ENCODE measurements around the gene SORBS2. TPM values are rescaled to one million over a fixed set of nuclear protein-coding genes. Genes with fewer than 3 reads are reported as not detected.

Gene SORBS2
- total and polyA plus RNA-seq, 7 donors: 7.9 to 1,032 (median 849) TPM

GRCh38 chr4:185792384-185793115, 19.4 kb downstream of the SORBS2 start:
- H3K27me3 ChIP-seq: no peaks in the 10 kb centered on the region
- H3K4me1 ChIP-seq: peaks cover 0 to 52% (median 47%) of the 10 kb centered on the region in 4 donors
- H3K27ac ChIP-seq: peak overlapping the region; percentile 47 to 82 (median 72)
- TF ChIP-seq POLR2AphosphoS5 (IDR thresholded peaks at IDR 0.05) (peak in 2 of 4 donors; percentile 3 to 19), EP300 (IDR thresholded peaks at IDR 0.05) (no peak)
- H3K9me3 ChIP-seq: no peaks in the 10 kb centered on the region
- no peak overlapping the region for H3K4me3 ChIP-seq
- no peak for DNase-seq
- WGBS, 2 donors: 82 to 84% methylated on average over 11 of the region's 11 CpGs
- H3K36me3 ChIP-seq: no peaks in the 10 kb centered on the region
- intact Hi-C loops (cut with DNase I): no loop called here

GRCh38 chr4:185787926-185788679, 23.9 kb downstream of the SORBS2 start:
- Histone ChIP-seq H3K4me1 (peaks cover 0 to 32% (median 28%) of the 10 kb centered on the region in 4 donors), H3K27me3 (no peaks in the 10 kb centered on the region), H3K36me3 (no peaks in the 10 kb centered on the region), H3K27ac (peak overlapping the region in 3 of 4 donors; percentile 6 to 49 (median 17)), H3K4me3 (no peak overlapping the region), H3K9me3 (no peaks in the 10 kb centered on the region)
- TF ChIP-seq CTCF (IDR thresholded peaks at IDR 0.05) (no peak), POLR2AphosphoS5 (IDR thresholded peaks at IDR 0.05) (no peak), EP300 (IDR thresholded peaks at IDR 0.05) (no peak)
- intact Hi-C loops (cut with DNase I): no loop called here
- DNase-seq: no peak
- WGBS, 2 donors: 92 to 94% methylated on average over 16 of the region's 16 CpGs

- H3K4me3 ChIP-seq: no peak overlapping the region
- H3K27ac ChIP-seq: peak overlapping the region in 2 of 4 donors; percentile 49 to 56
- H3K36me3 ChIP-seq: no peaks in the 10 kb centered on the region
- intact Hi-C loops (cut with DNase I): no loop called here
- H3K27me3 ChIP-seq: no peaks in the 10 kb centered on the region
- no peaks in the 10 kb centered on the region for H3K9me3 ChIP-seq
- no peak for DNase-seq
- WGBS, 2 donors: 68 to 79% methylated on average over 6 of the region's 6 CpGs
- peaks cover 0 to 29% (median 17%) of the 10 kb centered on the region in 4 donors for H3K4me1 ChIP-seq
- TF ChIP-seq CTCF (IDR thresholded peaks at IDR 0.05) (no peak), POLR2AphosphoS5 (IDR thresholded peaks at IDR 0.05) (no peak), EP300 (IDR thresholded peaks at IDR 0.05) (no peak), POLR2A (IDR thresholded peaks at IDR 0.05) (no peak)
These were observed 25.6 kb downstream of the SORBS2 start for GRCh38 chr4:185786422-185786821.

GRCh38 chr4:185783574-185783973, 28.4 kb downstream of the SORBS2 start:
- no peaks in the 10 kb centered on the region for H3K27me3 ChIP-seq
- H3K9me3 ChIP-seq: no peaks in the 10 kb centered on the region
- DNase-seq: no peak
- peak overlapping the region in 3 of 4 donors; percentile 24 to 51 (median 49) for H3K27ac ChIP-seq
- 67 to 74% methylated on average over 5 of the region's 5 CpGs for WGBS, 2 donors
- H3K4me1 ChIP-seq: peaks cover 0 to 35% (median 18%) of the 10 kb centered on the region in 4 donors
- intact Hi-C loops (cut with DNase I): no loop called here
- H3K36me3 ChIP-seq: no peaks in the 10 kb centered on the region
- TF ChIP-seq EP300 (IDR thresholded peaks at IDR 0.05): no peak
- no peak for TF ChIP-seq POLR2A (IDR thresholded peaks at IDR 0.05)
- no peak for TF ChIP-seq POLR2AphosphoS5 (IDR thresholded peaks at IDR 0.05)
- TF ChIP-seq CTCF (IDR thresholded peaks at IDR 0.05): no peak
- H3K4me3 ChIP-seq: no peak overlapping the region

- Histone ChIP-seq H3K36me3 (no peaks in the 10 kb centered on the region), H3K4me1 (peaks cover 0 to 35% (median 17%) of the 10 kb centered on the region in 4 donors), H3K27me3 (no peaks in the 10 kb centered on the region), H3K4me3 (no peak overlapping the region), H3K9me3 (no peaks in the 10 kb centered on the region), H3K27ac (peak overlapping the region in 3 of 4 donors; percentile 29 to 49 (median 44))
- TF ChIP-seq EP300 (IDR thresholded peaks at IDR 0.05): no peak
- TF ChIP-seq POLR2AphosphoS5 (IDR thresholded peaks at IDR 0.05): peak in 1 of 4 donors; percentile 29
- no peak for TF ChIP-seq CTCF (IDR thresholded peaks at IDR 0.05)
- no peak for TF ChIP-seq POLR2A (IDR thresholded peaks at IDR 0.05)
- intact Hi-C loops (cut with DNase I): no loop called here
- DNase-seq: no peak
These were observed 29.5 kb downstream of the SORBS2 start for GRCh38 chr4:185782523-185782922.
